HepG2 (cell line): ENCODE measurements around the gene MRPL58. TPM values are rescaled to one million over a fixed set of nuclear protein-coding genes. Genes with fewer than 3 reads are reported as not detected.

ENCODE experiments used
- CC2D1A ChIP-seq: sonication (generic); formaldehyde crosslinking; IDR thresholded peaks from 2 replicates; pipeline ENCODE4 v1.8.1; 2023; ENCODE audit warnings: mild to moderate bottlenecking, missing genetic modification reagents
- MAFG ChIP-seq: sonication (generic); formaldehyde crosslinking; IDR thresholded peaks from 2 replicates; pipeline ENCODE4 v1.5.1; 2020; ENCODE audit warnings: mild to moderate bottlenecking, missing genetic modification reagents
- MBNL3 ChIP-seq: fragments of 250-450 bp; sonication (Bioruptor Pico); conservative IDR thresholded peaks from 2 replicates; pipeline ENCODE4 v1.8.0; 2022; ENCODE audit warnings: mild to moderate bottlenecking, inconsistent platforms
- NCOA5 ChIP-seq: sonication (generic); formaldehyde crosslinking; IDR thresholded peaks from 2 replicates; pipeline ENCODE4 v1.4.0; 2020; ENCODE audit warnings: missing genetic modification reagents
- PHB2 ChIP-seq: fragments of 450-650 bp; IDR thresholded peaks from 2 replicates; pipeline ENCODE4 v1.6.1; 2018; ENCODE audit not compliant: partially characterized antibody
- RORA ChIP-seq: sonication (generic); formaldehyde crosslinking; IDR thresholded peaks from 2 replicates; pipeline ENCODE4 v1.5.0; 2020; ENCODE audit warnings: mild to moderate bottlenecking, missing genetic modification reagents, moderate library complexity
- SALL1 ChIP-seq: sonication (generic); formaldehyde crosslinking; IDR thresholded peaks from 2 replicates; pipeline ENCODE4 v1.8.0; 2022; ENCODE audit warnings: mild to moderate bottlenecking, missing genetic modification reagents
- SP4 ChIP-seq: sonication (generic); formaldehyde crosslinking; IDR thresholded peaks from 2 replicates; pipeline ENCODE4 v1.8.1; 2023; ENCODE audit warnings: mild to moderate bottlenecking, missing genetic modification reagents
- ZFP36 ChIP-seq: fragments of 150-350 bp; IDR thresholded peaks from 2 replicates; pipeline ENCODE4 v1.6.1; 2018; ENCODE audit warnings: borderline replicate concordance, low read length, low read depth; ENCODE audit not compliant: partially characterized antibody
- ZFX ChIP-seq: sonication (generic); formaldehyde crosslinking; IDR thresholded peaks from 2 replicates; pipeline ENCODE4 v1.4.0; 2020; ENCODE audit warnings: mild to moderate bottlenecking, low read depth, missing genetic modification reagents, moderate library complexity
- ZNF274 ChIP-seq: sonication (generic); formaldehyde crosslinking; IDR thresholded peaks from 2 replicates; pipeline ENCODE4 v1.5.1; 2020; ENCODE audit warnings: mild to moderate bottlenecking, missing genetic modification reagents
- ZNF788 ChIP-seq: sonication (generic); formaldehyde crosslinking; IDR thresholded peaks from 2 replicates; pipeline ENCODE4 v1.5.0; 2020; ENCODE audit warnings: mild to moderate bottlenecking, missing genetic modification reagents, borderline replicate concordance
- polyA plus RNA-seq, 8 experiments: library from polyadenylated mRNA; depleted of rRNA in 3 of 8; stranded (reverse) in 7 of 8; unstranded in 1 of 8; fragments of >200 nt; fragmentation: Illumina TruSeq in 4 of 8; extraction: Trizol in 4 of 8; gene quantifications; 2 replicates each; pipeline versions ENCODE4 v1.2.1 to v1.2.3, GENCODE V29; 2011 to 2016; ENCODE audit warnings: low read depth in 4 of 8, missing spikeins in 1 of 8, mixed read lengths in 1 of 8; ENCODE audit not compliant: insufficient read depth in 1 of 8
- total RNA-seq, 5 experiments: library from RNA; depleted of rRNA; stranded (reverse); fragments of >200 nt; fragmentation: Illumina TruSeq; extraction: Trizol; gene quantifications; 2 replicates each; pipeline ENCODE4 v1.2.3, GENCODE V29; 2016; ENCODE audit warnings: low read depth in 1 of 5
- TF ChIP-seq, protein P1 (sequence below), 2 experiments: sonication (generic) in 1 of 2; formaldehyde crosslinking in 1 of 2; IDR thresholded peaks; 2 replicates each; pipeline versions ENCODE4 v1.4.0 to v1.6.1; 2016 to 2020; ENCODE audit warnings: borderline replicate concordance in 1 of 2, low read depth in 1 of 2, mild to moderate bottlenecking in 1 of 2, missing genetic modification reagents in 1 of 2
- TF ChIP-seq, protein P2 (sequence below): sonication (generic); formaldehyde crosslinking; IDR thresholded peaks from 2 replicates; pipeline ENCODE4 v1.4.0; 2020; ENCODE audit warnings: missing genetic modification reagents, low read depth, mild to moderate bottlenecking, borderline replicate concordance
- TF ChIP-seq, protein P3 (sequence below): sonication (generic); formaldehyde crosslinking; conservative IDR thresholded peaks from 2 replicates; pipeline ENCODE4 v1.5.0; 2020; ENCODE audit warnings: missing genetic modification reagents
- TF ChIP-seq, protein P4 (sequence below): sonication (generic); formaldehyde crosslinking; IDR thresholded peaks from 2 replicates; pipeline ENCODE4 v1.4.0; 2020; ENCODE audit warnings: missing genetic modification reagents, borderline replicate concordance

MRPL58 gene
- total and polyA plus RNA-seq, 2 of the 13 experiments (the other 11 are each of a cell fraction or from before 2014, with no cell fraction given): 44.9 to 68.9 TPM

DNA sequence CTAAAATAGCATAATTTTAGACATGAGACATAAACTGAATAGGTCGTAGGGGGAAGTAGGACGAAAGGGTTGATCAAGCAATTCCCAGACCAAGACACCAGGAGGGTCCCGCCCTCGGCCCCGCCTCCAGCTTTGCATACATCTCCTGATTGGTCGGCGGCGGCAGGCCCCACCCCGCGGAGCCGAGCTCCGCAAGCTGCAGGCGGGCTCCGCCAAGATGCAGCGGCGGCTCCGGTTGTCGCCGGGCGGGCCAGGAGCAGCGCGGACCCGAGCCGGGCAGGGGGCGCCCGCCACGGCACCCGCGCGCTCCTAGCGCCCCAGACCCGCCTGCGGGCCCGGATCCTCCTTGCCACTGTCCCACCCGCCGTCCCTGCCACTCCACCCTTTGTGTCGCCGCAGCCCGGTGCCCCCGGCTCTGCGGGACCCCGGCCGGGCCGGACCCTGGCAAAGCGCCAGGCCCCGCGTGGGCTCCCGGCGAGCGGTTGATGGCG lies 25.0 kb upstream of the MRPL58 start, which contains the start of gene CDR2L (continued):
- TF ChIP-seq, protein P1, sequence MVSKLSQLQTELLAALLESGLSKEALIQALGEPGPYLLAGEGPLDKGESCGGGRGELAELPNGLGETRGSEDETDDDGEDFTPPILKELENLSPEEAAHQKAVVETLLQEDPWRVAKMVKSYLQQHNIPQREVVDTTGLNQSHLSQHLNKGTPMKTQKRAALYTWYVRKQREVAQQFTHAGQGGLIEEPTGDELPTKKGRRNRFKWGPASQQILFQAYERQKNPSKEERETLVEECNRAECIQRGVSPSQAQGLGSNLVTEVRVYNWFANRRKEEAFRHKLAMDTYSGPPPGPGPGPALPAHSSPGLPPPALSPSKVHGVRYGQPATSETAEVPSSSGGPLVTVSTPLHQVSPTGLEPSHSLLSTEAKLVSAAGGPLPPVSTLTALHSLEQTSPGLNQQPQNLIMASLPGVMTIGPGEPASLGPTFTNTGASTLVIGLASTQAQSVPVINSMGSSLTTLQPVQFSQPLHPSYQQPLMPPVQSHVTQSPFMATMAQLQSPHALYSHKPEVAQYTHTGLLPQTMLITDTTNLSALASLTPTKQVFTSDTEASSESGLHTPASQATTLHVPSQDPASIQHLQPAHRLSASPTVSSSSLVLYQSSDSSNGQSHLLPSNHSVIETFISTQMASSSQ (IDR thresholded peaks at IDR 0.05; ENCODE audit: low read depth): no peak
- TF ChIP-seq, protein P1 (CRISPR knock-in tag; IDR thresholded peaks at IDR 0.05; ENCODE audit: borderline replicate concordance): peak; percentile 39; the same call in 1 of the 2 replicates
- no peak; the same call in 1 of the 2 replicates for TF ChIP-seq ZNF788
- TF ChIP-seq SP4 (CRISPR knock-in tag): peak; percentile 92
- TF ChIP-seq CC2D1A (CRISPR knock-in tag): no peak
- peak; percentile 1; the same call in 1 of the 2 replicates for TF ChIP-seq ZNF274 (CRISPR knock-in tag)
- TF ChIP-seq, protein P2, sequence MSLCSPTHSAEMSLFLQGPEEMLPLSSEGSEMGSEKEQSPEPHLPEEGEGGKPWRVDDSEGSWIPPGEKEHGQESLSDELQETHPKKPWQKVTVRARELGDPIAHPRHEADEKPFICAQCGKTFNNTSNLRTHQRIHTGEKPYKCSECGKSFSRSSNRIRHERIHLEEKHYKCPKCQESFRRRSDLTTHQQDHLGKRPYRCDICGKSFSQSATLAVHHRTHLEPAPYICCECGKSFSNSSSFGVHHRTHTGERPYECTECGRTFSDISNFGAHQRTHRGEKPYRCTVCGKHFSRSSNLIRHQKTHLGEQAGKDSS (CRISPR knock-in tag): no peak; the same call in 1 of the 2 replicates
- no peak for TF ChIP-seq NCOA5
- no peak for TF ChIP-seq SALL1 (CRISPR knock-in tag)
- TF ChIP-seq, protein P3, sequence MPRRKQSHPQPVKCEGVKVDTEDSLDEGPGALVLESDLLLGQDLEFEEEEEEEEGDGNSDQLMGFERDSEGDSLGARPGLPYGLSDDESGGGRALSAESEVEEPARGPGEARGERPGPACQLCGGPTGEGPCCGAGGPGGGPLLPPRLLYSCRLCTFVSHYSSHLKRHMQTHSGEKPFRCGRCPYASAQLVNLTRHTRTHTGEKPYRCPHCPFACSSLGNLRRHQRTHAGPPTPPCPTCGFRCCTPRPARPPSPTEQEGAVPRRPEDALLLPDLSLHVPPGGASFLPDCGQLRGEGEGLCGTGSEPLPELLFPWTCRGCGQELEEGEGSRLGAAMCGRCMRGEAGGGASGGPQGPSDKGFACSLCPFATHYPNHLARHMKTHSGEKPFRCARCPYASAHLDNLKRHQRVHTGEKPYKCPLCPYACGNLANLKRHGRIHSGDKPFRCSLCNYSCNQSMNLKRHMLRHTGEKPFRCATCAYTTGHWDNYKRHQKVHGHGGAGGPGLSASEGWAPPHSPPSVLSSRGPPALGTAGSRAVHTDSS: no peak
- no peak for TF ChIP-seq ZFP36
- no peak for TF ChIP-seq MBNL3 (CRISPR knock-in tag)
- TF ChIP-seq PHB2: no peak
- no peak for TF ChIP-seq RORA (CRISPR knock-in tag)
- TF ChIP-seq MAFG (CRISPR knock-in tag): no peak
- TF ChIP-seq ZFX (CRISPR knock-in tag): peak; percentile 45; the same call in 1 of the 2 replicates
- TF ChIP-seq, protein P4, sequence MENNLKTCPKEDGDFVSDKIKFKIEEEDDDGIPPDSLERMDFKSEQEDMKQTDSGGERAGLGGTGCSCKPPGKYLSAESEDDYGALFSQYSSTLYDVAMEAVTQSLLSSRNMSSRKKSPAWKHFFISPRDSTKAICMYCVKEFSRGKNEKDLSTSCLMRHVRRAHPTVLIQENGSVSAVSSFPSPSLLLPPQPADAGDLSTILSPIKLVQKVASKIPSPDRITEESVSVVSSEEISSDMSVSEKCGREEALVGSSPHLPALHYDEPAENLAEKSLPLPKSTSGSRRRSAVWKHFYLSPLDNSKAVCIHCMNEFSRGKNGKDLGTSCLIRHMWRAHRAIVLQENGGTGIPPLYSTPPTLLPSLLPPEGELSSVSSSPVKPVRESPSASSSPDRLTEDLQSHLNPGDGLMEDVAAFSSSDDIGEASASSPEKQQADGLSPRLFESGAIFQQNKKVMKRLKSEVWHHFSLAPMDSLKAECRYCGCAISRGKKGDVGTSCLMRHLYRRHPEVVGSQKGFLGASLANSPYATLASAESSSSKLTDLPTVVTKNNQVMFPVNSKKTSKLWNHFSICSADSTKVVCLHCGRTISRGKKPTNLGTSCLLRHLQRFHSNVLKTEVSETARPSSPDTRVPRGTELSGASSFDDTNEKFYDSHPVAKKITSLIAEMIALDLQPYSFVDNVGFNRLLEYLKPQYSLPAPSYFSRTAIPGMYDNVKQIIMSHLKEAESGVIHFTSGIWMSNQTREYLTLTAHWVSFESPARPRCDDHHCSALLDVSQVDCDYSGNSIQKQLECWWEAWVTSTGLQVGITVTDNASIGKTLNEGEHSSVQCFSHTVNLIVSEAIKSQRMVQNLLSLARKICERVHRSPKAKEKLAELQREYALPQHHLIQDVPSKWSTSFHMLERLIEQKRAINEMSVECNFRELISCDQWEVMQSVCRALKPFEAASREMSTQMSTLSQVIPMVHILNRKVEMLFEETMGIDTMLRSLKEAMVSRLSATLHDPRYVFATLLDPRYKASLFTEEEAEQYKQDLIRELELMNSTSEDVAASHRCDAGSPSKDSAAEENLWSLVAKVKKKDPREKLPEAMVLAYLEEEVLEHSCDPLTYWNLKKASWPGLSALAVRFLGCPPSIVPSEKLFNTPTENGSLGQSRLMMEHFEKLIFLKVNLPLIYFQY (CRISPR knock-in tag): no peak; the same call in 1 of the 2 replicates
